ENCODE measurements around the gene PLXND1. TPM values are rescaled to one million over a fixed set of nuclear protein-coding genes. Genes with fewer than 3 reads are reported as not detected.

PLXND1 gene
- total RNA-seq, 1 experiment from 2014 or later: 22.0 TPM

- BruUV-seq (replicated peaks): no TSS peak
- intact Hi-C loops (cut with micrococcal nuclease; ENCODE audit: unreplicated experiment): no loop called here
- Mint-ChIP-seq H3K27ac (ENCODE audit: unreplicated experiment) (no peak overlapping the region), H3K27me3 (ENCODE audit: unreplicated experiment) (peaks cover 58% of the 10 kb centered on the region), H3K4me1 (ENCODE audit: low read depth, unreplicated experiment) (peaks cover 8% of the 10 kb centered on the region), H3K4me3 (ENCODE audit: low read depth, unreplicated experiment) (no peak overlapping the region), H3K36me3 (ENCODE audit: insufficient read depth, unreplicated experiment) (no peaks in the 10 kb centered on the region), H3K9me3 (ENCODE audit: low read depth, unreplicated experiment) (no peaks in the 10 kb centered on the region)
- CTCF ChIA-PET: no interaction called here
- no peak for DNase-seq
- TF ChIP-seq CTCF (IDR thresholded peaks at IDR 0.05; ENCODE audit: unreplicated experiment): no peak
Observed at GRCh38 chr3:129530251-129530791, 76.2 kb downstream of the PLXND1 start.

- DNase-seq: no peak
- no TSS peak for BruUV-seq (replicated peaks)
- H3K9me3 Mint-ChIP-seq (ENCODE audit: low read depth, unreplicated experiment): no peaks in the 10 kb centered on the region
- intact Hi-C loops (cut with micrococcal nuclease; ENCODE audit: unreplicated experiment): no loop called here
- H3K4me1 Mint-ChIP-seq (ENCODE audit: low read depth, unreplicated experiment): peaks cover 8% of the 10 kb centered on the region
- H3K36me3 Mint-ChIP-seq (ENCODE audit: insufficient read depth, unreplicated experiment): no peaks in the 10 kb centered on the region
- H3K27ac Mint-ChIP-seq (ENCODE audit: unreplicated experiment): no peak overlapping the region
- H3K4me3 Mint-ChIP-seq (ENCODE audit: low read depth, unreplicated experiment): no peak overlapping the region
- peaks cover 58% of the 10 kb centered on the region for H3K27me3 Mint-ChIP-seq (ENCODE audit: unreplicated experiment)
- TF ChIP-seq CTCF (IDR thresholded peaks at IDR 0.05; ENCODE audit: unreplicated experiment): no peak
- CTCF ChIA-PET: no interaction called here
Observed at GRCh38 chr3:129529436-129530210, 76.9 kb downstream of the PLXND1 start.

GRCh38 chr3:129528589-129529100, 77.8 kb downstream of the PLXND1 start, which contains the start of gene RHO:
TSS of gene RHO (plus strand) at chr3:129528639. CDS start at chr3:129528734, 95 bp downstream.
- H3K4me1 Mint-ChIP-seq (ENCODE audit: low read depth, unreplicated experiment): peaks cover 8% of the 10 kb centered on the region
- H3K9me3 Mint-ChIP-seq (ENCODE audit: low read depth, unreplicated experiment): no peaks in the 10 kb centered on the region
- H3K27me3 Mint-ChIP-seq (ENCODE audit: unreplicated experiment): peaks cover 62% of the 10 kb centered on the region
- no peak for DNase-seq
- CTCF ChIA-PET: no interaction called here
- BruUV-seq (replicated peaks): no TSS peak
- TF ChIP-seq CTCF (IDR thresholded peaks at IDR 0.05; ENCODE audit: unreplicated experiment): no peak
- H3K36me3 Mint-ChIP-seq (ENCODE audit: insufficient read depth, unreplicated experiment): no peaks in the 10 kb centered on the region
- no peak within 1 kb of the TSS for H3K4me3 Mint-ChIP-seq (ENCODE audit: low read depth, unreplicated experiment)
- intact Hi-C loops (cut with micrococcal nuclease; ENCODE audit: unreplicated experiment): no loop called here
- no peak within 1 kb of the TSS for H3K27ac Mint-ChIP-seq (ENCODE audit: unreplicated experiment)

GRCh38 chr3:129527262-129527661, 79.2 kb downstream of the PLXND1 start:
- H3K27ac Mint-ChIP-seq (ENCODE audit: unreplicated experiment): no peak overlapping the region
- intact Hi-C loops (cut with micrococcal nuclease; ENCODE audit: unreplicated experiment): no loop called here
- peaks cover 8% of the 10 kb centered on the region for H3K4me1 Mint-ChIP-seq (ENCODE audit: low read depth, unreplicated experiment)

More at GRCh38 chr3:129527262-129527661, 79.2 kb downstream of the PLXND1 start:
- no peak for TF ChIP-seq CTCF (IDR thresholded peaks at IDR 0.05; ENCODE audit: unreplicated experiment)
- H3K4me3 Mint-ChIP-seq (ENCODE audit: low read depth, unreplicated experiment): no peak overlapping the region
- H3K9me3 Mint-ChIP-seq (ENCODE audit: low read depth, unreplicated experiment): no peaks in the 10 kb centered on the region
- CTCF ChIA-PET: no interaction called here
- BruUV-seq (replicated peaks): no TSS peak
- no peaks in the 10 kb centered on the region for H3K36me3 Mint-ChIP-seq (ENCODE audit: insufficient read depth, unreplicated experiment)
- no peak for DNase-seq
- peaks cover 73% of the 10 kb centered on the region for H3K27me3 Mint-ChIP-seq (ENCODE audit: unreplicated experiment)

All from Calu3 (cell line).